Measurements from ENCODE around the gene GNGT2.

The GNGT2 gene

GRCh38 chr17:49224997-49225337 lies 14.6 kb upstream of the GNGT2 start:
- Histone ChIP-seq H2AFZ (ENCODE audit: low read length) (no peak overlapping the region), H3K27ac (ENCODE audit: low read length) (no peak overlapping the region), H3F3A (ENCODE audit: insufficient read depth, low read length) (no peaks in the 10 kb centered on the region), H3K4me1 (ENCODE audit: low read length) (peaks cover under 1% of the 10 kb centered on the region; the same call in 1 of the 2 replicates), H3K27me3 (replicated peaks; ENCODE audit: insufficient read depth, low read length) (peaks cover 82% of the 10 kb centered on the region), H3K36me3 (replicated peaks; ENCODE audit: insufficient read depth, low read length) (no peaks in the 10 kb centered on the region), H3K9me2 (replicated peaks; ENCODE audit: insufficient read depth, low read length) (no peaks in the 10 kb centered on the region), H3K79me2 (ENCODE audit: low read length) (no peaks in the 10 kb centered on the region), H3K9me3 (replicated peaks; ENCODE audit: insufficient read depth, low read length) (no peaks in the 10 kb centered on the region), H3K9ac (ENCODE audit: low read length) (no peak overlapping the region), H3K4me2 (ENCODE audit: low read depth, low read length) (no peak overlapping the region), H3K4me3 (ENCODE audit: low read length) (no peak overlapping the region), H4K20me1 (ENCODE audit: insufficient read depth, low read length) (no peaks in the 10 kb centered on the region)
- DNase-seq = no peak
- TF ChIP-seq, protein P1, sequence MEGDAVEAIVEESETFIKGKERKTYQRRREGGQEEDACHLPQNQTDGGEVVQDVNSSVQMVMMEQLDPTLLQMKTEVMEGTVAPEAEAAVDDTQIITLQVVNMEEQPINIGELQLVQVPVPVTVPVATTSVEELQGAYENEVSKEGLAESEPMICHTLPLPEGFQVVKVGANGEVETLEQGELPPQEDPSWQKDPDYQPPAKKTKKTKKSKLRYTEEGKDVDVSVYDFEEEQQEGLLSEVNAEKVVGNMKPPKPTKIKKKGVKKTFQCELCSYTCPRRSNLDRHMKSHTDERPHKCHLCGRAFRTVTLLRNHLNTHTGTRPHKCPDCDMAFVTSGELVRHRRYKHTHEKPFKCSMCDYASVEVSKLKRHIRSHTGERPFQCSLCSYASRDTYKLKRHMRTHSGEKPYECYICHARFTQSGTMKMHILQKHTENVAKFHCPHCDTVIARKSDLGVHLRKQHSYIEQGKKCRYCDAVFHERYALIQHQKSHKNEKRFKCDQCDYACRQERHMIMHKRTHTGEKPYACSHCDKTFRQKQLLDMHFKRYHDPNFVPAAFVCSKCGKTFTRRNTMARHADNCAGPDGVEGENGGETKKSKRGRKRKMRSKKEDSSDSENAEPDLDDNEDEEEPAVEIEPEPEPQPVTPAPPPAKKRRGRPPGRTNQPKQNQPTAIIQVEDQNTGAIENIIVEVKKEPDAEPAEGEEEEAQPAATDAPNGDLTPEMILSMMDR (IDR thresholded peaks at IDR 0.05; ENCODE audit: low read length) = no peak
- TF ChIP-seq EZH2 (optimal IDR thresholded peaks at IDR 0.05; ENCODE audit: low read depth, low read length) (no peak), EZH2phosphoT487 (IDR thresholded peaks at IDR 0.05; ENCODE audit: low read length) (no peak)

- Histone ChIP-seq H4K20me1 (ENCODE audit: insufficient read depth, low read length) (no peaks in the 10 kb centered on the region), H3K9ac (ENCODE audit: low read length) (no peak overlapping the region), H3K4me2 (ENCODE audit: low read depth, low read length) (peak overlapping the region; percentile 96), H3K9me3 (replicated peaks; ENCODE audit: insufficient read depth, low read length) (no peaks in the 10 kb centered on the region), H3K9me2 (replicated peaks; ENCODE audit: insufficient read depth, low read length) (no peaks in the 10 kb centered on the region), H3F3A (ENCODE audit: insufficient read depth, low read length) (no peaks in the 10 kb centered on the region), H3K27me3 (replicated peaks; ENCODE audit: insufficient read depth, low read length) (peaks cover 76% of the 10 kb centered on the region), H3K36me3 (replicated peaks; ENCODE audit: insufficient read depth, low read length) (no peaks in the 10 kb centered on the region), H3K4me1 (ENCODE audit: low read length) (no peaks in the 10 kb centered on the region; the same call in 1 of the 2 replicates), H3K27ac (ENCODE audit: low read length) (no peak overlapping the region), H3K79me2 (ENCODE audit: low read length) (no peaks in the 10 kb centered on the region), H3K4me3 (ENCODE audit: low read length) (peak overlapping the region; percentile 64), H2AFZ (ENCODE audit: low read length) (peak overlapping the region; percentile 59)
- TF ChIP-seq, protein P1 (IDR thresholded peaks at IDR 0.05; ENCODE audit: low read length) = no peak
- peak; percentile 9 for DNase-seq
Observed at GRCh38 chr17:49224198-49224996, 14.0 kb upstream of the GNGT2 start.

- H3K9ac ChIP-seq (ENCODE audit: low read length) = no peak overlapping the region
- no peaks in the 10 kb centered on the region for H3K9me2 ChIP-seq (replicated peaks; ENCODE audit: insufficient read depth, low read length)
- DNase-seq = peak; percentile 42
- H3K27me3 ChIP-seq (replicated peaks; ENCODE audit: insufficient read depth, low read length) = peaks cover 74% of the 10 kb centered on the region
- TF ChIP-seq EZH2 (optimal IDR thresholded peaks at IDR 0.05; ENCODE audit: low read depth, low read length) (no peak), EZH2phosphoT487 (IDR thresholded peaks at IDR 0.05; ENCODE audit: low read length) (no peak)
- TF ChIP-seq, protein P1 (IDR thresholded peaks at IDR 0.05; ENCODE audit: low read length) = peak; percentile 89
- H2AFZ ChIP-seq (ENCODE audit: low read length) = peak overlapping the region; percentile 59
- H3K4me3 ChIP-seq (ENCODE audit: low read length) = peak overlapping the region; percentile 64
- H3K36me3 ChIP-seq (replicated peaks; ENCODE audit: insufficient read depth, low read length) = no peaks in the 10 kb centered on the region
- H3K9me3 ChIP-seq (replicated peaks; ENCODE audit: insufficient read depth, low read length) = no peaks in the 10 kb centered on the region
- peak overlapping the region; percentile 96 for H3K4me2 ChIP-seq (ENCODE audit: low read depth, low read length)
- H3F3A ChIP-seq (ENCODE audit: insufficient read depth, low read length) = no peaks in the 10 kb centered on the region
- no peaks in the 10 kb centered on the region for H4K20me1 ChIP-seq (ENCODE audit: insufficient read depth, low read length)
- H3K79me2 ChIP-seq (ENCODE audit: low read length) = no peaks in the 10 kb centered on the region
- no peak overlapping the region for H3K27ac ChIP-seq (ENCODE audit: low read length)
- no peaks in the 10 kb centered on the region; the same call in 1 of the 2 replicates for H3K4me1 ChIP-seq (ENCODE audit: low read length)
Observed at GRCh38 chr17:49223517-49224197, 13.3 kb upstream of the GNGT2 start.
